GM12872 (cell line): ENCODE results near the gene ITPKB.

ENCODE experiments used
- CTCF ChIP-seq: IDR thresholded peaks from 3 replicates; pipeline ENCODE4 v1.5.1; 2011; ENCODE audit warnings: low read depth, mild to moderate bottlenecking, low read length, moderate library complexity; ENCODE audit not compliant: insufficient read depth

Gene ITPKB

GRCh38 chr1:226656601-226657277 lies 82.3 kb downstream of the ITPKB start:
- TF ChIP-seq CTCF, result no peak

GRCh38 chr1:226656201-226656600 lies 82.9 kb downstream of the ITPKB start:
- TF ChIP-seq CTCF, result no peak

- no peak for TF ChIP-seq CTCF
These were observed 83.6 kb downstream of the ITPKB start for GRCh38 chr1:226655251-226656163.

GRCh38 chr1:226654668-226655055 lies 84.4 kb downstream of the ITPKB start:
- TF ChIP-seq CTCF, result no peak

GRCh38 chr1:226654046-226654667 lies 84.9 kb downstream of the ITPKB start:
- TF ChIP-seq CTCF, result no peak

- no peak for TF ChIP-seq CTCF
These were observed 85.7 kb downstream of the ITPKB start for GRCh38 chr1:226653311-226653921.

GRCh38 chr1:226652613-226653012 lies 86.5 kb downstream of the ITPKB start:
- TF ChIP-seq CTCF, result no peak
